ENCODE results near the gene GSX1. TPM values are rescaled to one million over a fixed set of nuclear protein-coding genes. Genes with fewer than 3 reads are reported as not detected.

The GSX1 gene
- total RNA-seq, 1 donor from 2014 or later = not detected

- H3K36me3 Mint-ChIP-seq = no peaks in the 10 kb centered on the region
- Histone ChIP-seq H3K9ac (no peak overlapping the region), H3K27ac (no peak overlapping the region), H3F3A (ENCODE audit: low read depth) (peaks cover 14% of the 10 kb centered on the region), H3K9me3 (ENCODE audit: low read depth) (no peaks in the 10 kb centered on the region), H3K4me1 (peaks cover 20% of the 10 kb centered on the region), H3K36me3 (no peaks in the 10 kb centered on the region), H2AFZ (replicated peaks) (no peak overlapping the region), H3K4me3 (no peak overlapping the region), H3K79me2 (ENCODE audit: low read depth) (no peaks in the 10 kb centered on the region), H3K27me3 (peaks cover 67% of the 10 kb centered on the region), H3K4me2 (no peak overlapping the region), H4K20me1 (ENCODE audit: low read depth) (no peaks in the 10 kb centered on the region)
- no peak for DNase-seq (ENCODE audit: low spot score)
- TF ChIP-seq, protein P1, sequence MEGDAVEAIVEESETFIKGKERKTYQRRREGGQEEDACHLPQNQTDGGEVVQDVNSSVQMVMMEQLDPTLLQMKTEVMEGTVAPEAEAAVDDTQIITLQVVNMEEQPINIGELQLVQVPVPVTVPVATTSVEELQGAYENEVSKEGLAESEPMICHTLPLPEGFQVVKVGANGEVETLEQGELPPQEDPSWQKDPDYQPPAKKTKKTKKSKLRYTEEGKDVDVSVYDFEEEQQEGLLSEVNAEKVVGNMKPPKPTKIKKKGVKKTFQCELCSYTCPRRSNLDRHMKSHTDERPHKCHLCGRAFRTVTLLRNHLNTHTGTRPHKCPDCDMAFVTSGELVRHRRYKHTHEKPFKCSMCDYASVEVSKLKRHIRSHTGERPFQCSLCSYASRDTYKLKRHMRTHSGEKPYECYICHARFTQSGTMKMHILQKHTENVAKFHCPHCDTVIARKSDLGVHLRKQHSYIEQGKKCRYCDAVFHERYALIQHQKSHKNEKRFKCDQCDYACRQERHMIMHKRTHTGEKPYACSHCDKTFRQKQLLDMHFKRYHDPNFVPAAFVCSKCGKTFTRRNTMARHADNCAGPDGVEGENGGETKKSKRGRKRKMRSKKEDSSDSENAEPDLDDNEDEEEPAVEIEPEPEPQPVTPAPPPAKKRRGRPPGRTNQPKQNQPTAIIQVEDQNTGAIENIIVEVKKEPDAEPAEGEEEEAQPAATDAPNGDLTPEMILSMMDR (IDR thresholded peaks at IDR 0.05) = no peak
- TF ChIP-seq EZH2phosphoT487 (IDR thresholded peaks at IDR 0.05) (no peak), EZH2 (IDR thresholded peaks at IDR 0.05) (no peak)
- peaks cover 20% of the 10 kb centered on the region for H3K4me1 Mint-ChIP-seq
- no peaks in the 10 kb centered on the region for H3K9me3 Mint-ChIP-seq
- no peak overlapping the region for H3K27ac Mint-ChIP-seq
- H3K4me3 Mint-ChIP-seq = no peak overlapping the region
- peaks cover 9% of the 10 kb centered on the region for H3K27me3 Mint-ChIP-seq (ENCODE audit: insufficient read depth, low read depth)
Measured at GRCh38 chr13:27772651-27773425, 19.4 kb upstream of the GSX1 start.

DNA sequence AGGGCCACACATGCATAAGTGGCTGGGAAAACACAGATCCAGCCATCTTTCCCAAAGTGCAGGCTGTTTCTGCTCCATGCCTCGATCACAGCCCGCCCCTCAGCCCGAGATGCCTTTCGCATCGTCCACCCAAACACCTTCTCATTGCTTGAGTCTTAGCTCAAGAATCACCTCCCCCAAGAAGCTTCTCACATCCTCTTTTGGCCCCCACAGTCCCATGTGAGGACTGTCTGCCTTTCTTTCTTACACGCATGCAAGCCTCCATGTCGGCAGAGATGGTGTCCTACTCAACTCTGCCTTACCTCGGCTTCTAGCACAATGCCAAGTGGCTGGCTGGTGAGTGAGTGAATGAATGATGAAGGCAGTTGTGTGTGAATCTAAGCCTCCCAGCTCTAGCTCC, 18.1 kb upstream of the GSX1 start:
- Mint-ChIP-seq H3K4me1 (peaks cover 22% of the 10 kb centered on the region), H3K36me3 (no peaks in the 10 kb centered on the region), H3K27me3 (ENCODE audit: insufficient read depth, low read depth) (peaks cover 11% of the 10 kb centered on the region), H3K27ac (no peak overlapping the region), H3K4me3 (no peak overlapping the region), H3K9me3 (peaks cover 2% of the 10 kb centered on the region)
- no peak overlapping the region for H3K27ac ChIP-seq
- peaks cover 67% of the 10 kb centered on the region for H3K27me3 ChIP-seq
- H3K4me3 ChIP-seq = no peak overlapping the region
- no peak overlapping the region for H2AFZ ChIP-seq (replicated peaks)
- no peaks in the 10 kb centered on the region for H3K9me3 ChIP-seq (ENCODE audit: low read depth)
- no peaks in the 10 kb centered on the region for H4K20me1 ChIP-seq (ENCODE audit: low read depth)
- H3K4me2 ChIP-seq = no peak overlapping the region
- DNase-seq (ENCODE audit: low spot score) = no peak
- H3K36me3 ChIP-seq = no peaks in the 10 kb centered on the region
- H3F3A ChIP-seq (ENCODE audit: low read depth) = peaks cover 14% of the 10 kb centered on the region
- TF ChIP-seq EZH2phosphoT487 (IDR thresholded peaks at IDR 0.05) = no peak
- TF ChIP-seq EZH2 (IDR thresholded peaks at IDR 0.05) = no peak
- TF ChIP-seq, protein P1 (IDR thresholded peaks at IDR 0.05) = no peak
- H3K4me1 ChIP-seq = peaks cover 20% of the 10 kb centered on the region
- no peak overlapping the region for H3K9ac ChIP-seq
- no peaks in the 10 kb centered on the region for H3K79me2 ChIP-seq (ENCODE audit: low read depth)

DNA sequence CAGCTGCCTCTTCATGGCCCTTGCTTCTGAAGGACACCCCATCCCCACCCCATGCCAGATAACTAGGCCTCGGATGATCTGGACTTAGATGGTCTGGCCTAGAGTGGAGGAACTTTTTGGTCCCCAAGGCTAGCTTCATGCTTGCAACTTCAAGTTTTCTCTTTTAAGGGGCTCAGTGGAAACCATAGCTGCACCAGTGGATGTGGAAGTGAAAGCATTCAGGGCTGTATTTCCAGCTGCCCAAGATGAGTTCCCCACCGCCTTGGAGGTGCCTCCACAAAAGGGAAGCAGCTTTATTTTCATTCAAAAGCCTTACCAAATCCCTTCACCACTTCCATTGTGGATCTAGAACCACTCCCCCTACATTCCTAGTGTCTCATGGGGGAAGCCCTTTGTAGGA, 17.6 kb upstream of the GSX1 start:
- Histone ChIP-seq H3K4me3 (no peak overlapping the region), H3K9me3 (ENCODE audit: low read depth) (no peaks in the 10 kb centered on the region), H3K9ac (no peak overlapping the region), H3K36me3 (no peaks in the 10 kb centered on the region), H3K27ac (no peak overlapping the region), H3K4me1 (peaks cover 20% of the 10 kb centered on the region), H4K20me1 (ENCODE audit: low read depth) (no peaks in the 10 kb centered on the region), H2AFZ (replicated peaks) (no peak overlapping the region), H3F3A (ENCODE audit: low read depth) (peaks cover 14% of the 10 kb centered on the region), H3K79me2 (ENCODE audit: low read depth) (no peaks in the 10 kb centered on the region), H3K4me2 (no peak overlapping the region), H3K27me3 (peaks cover 67% of the 10 kb centered on the region)
- H3K4me3 Mint-ChIP-seq = no peak overlapping the region
- H3K36me3 Mint-ChIP-seq = no peaks in the 10 kb centered on the region
- DNase-seq (ENCODE audit: low spot score) = no peak
- H3K4me1 Mint-ChIP-seq = peaks cover 22% of the 10 kb centered on the region
- no peak overlapping the region for H3K27ac Mint-ChIP-seq
- TF ChIP-seq EZH2phosphoT487 (IDR thresholded peaks at IDR 0.05) = no peak
- no peak for TF ChIP-seq EZH2 (IDR thresholded peaks at IDR 0.05)
- TF ChIP-seq, protein P1 (IDR thresholded peaks at IDR 0.05) = no peak
- H3K27me3 Mint-ChIP-seq (ENCODE audit: insufficient read depth, low read depth) = peaks cover 11% of the 10 kb centered on the region
- peaks cover 2% of the 10 kb centered on the region for H3K9me3 Mint-ChIP-seq

Data from neural progenitor cell (in vitro differentiated cells).